ENCODE measurements around the gene PFN1.

DNA sequence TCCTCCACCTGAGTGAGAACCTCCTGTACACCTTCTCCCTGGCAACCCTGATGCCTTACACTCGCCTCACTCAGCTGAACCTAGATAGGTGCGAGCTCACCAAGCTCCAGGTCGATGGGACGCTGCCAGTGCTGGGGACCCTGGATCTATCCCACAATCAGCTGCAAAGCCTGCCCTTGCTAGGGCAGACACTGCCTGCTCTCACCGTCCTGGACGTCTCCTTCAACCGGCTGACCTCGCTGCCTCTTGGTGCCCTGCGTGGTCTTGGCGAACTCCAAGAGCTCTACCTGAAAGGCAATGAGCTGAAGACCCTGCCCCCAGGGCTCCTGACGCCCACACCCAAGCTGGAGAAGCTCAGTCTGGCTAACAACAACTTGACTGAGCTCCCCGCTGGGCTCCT is 15.6 kb downstream of the PFN1 start:
- TF ChIP-seq, protein P1, sequence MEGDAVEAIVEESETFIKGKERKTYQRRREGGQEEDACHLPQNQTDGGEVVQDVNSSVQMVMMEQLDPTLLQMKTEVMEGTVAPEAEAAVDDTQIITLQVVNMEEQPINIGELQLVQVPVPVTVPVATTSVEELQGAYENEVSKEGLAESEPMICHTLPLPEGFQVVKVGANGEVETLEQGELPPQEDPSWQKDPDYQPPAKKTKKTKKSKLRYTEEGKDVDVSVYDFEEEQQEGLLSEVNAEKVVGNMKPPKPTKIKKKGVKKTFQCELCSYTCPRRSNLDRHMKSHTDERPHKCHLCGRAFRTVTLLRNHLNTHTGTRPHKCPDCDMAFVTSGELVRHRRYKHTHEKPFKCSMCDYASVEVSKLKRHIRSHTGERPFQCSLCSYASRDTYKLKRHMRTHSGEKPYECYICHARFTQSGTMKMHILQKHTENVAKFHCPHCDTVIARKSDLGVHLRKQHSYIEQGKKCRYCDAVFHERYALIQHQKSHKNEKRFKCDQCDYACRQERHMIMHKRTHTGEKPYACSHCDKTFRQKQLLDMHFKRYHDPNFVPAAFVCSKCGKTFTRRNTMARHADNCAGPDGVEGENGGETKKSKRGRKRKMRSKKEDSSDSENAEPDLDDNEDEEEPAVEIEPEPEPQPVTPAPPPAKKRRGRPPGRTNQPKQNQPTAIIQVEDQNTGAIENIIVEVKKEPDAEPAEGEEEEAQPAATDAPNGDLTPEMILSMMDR (IDR thresholded peaks at IDR 0.05 in 2 of 3, conservative IDR thresholded peaks at IDR 0.05 in 1 of 3; ENCODE audit: borderline replicate concordance in 1 of 3, insufficient read depth in 1 of 3, low read depth in 2 of 3, low read length in 2 of 3) = no peak
- no peak for TF ChIP-seq EZH2phosphoT487 (IDR thresholded peaks at IDR 0.05; ENCODE audit: borderline replicate concordance)
- TF ChIP-seq POLR2A (IDR thresholded peaks at IDR 0.05; ENCODE audit: borderline replicate concordance, extremely low read depth, insufficient read depth, insufficient read length) = no peak

Measured in HCT116 (cell line).